Ectodermal cell (in vitro differentiated cells): ENCODE results near the gene KIF6.

Source experiments
- H3K27ac ChIP-seq: 2 replicates; pipeline ENCODE4 v1.7.0; 2013; ENCODE audit warnings: mild to moderate bottlenecking, low read depth, low read length; ENCODE audit not compliant: insufficient read depth, poor library complexity, severe bottlenecking
- H3K27me3 ChIP-seq: 2 replicates; pipeline ENCODE4 v1.7.0; 2013; ENCODE audit warnings: mild to moderate bottlenecking, low read length; ENCODE audit not compliant: insufficient read depth, control insufficient read depth, poor library complexity, severe bottlenecking
- H3K36me3 ChIP-seq: one replicate; pipeline ENCODE4 v1.7.0; 2013; ENCODE audit warnings: low read length; ENCODE audit not compliant: control insufficient read depth, insufficient read depth
- H3K4me1 ChIP-seq: one replicate; pipeline ENCODE4 v1.7.0; 2013; ENCODE audit warnings: low read length; ENCODE audit not compliant: control insufficient read depth, insufficient read depth
- H3K4me3 ChIP-seq: 2 replicates; pipeline ENCODE4 v1.7.0; 2013; ENCODE audit warnings: low read depth, low read length, control low read depth; ENCODE audit not compliant: insufficient read depth
- H3K9me3 ChIP-seq: 2 replicates; pipeline ENCODE4 v1.7.0; 2013; ENCODE audit warnings: mild to moderate bottlenecking, low read length, moderate library complexity; ENCODE audit not compliant: control insufficient read depth
- WGBS, 2 experiments: methylation state at CpG; one replicate each; pipeline ENCODE4 v1.1.7; 2013; ENCODE audit warnings: missing lambda C conversion rate in 2 of 2; 5-methylcytosine and 5-hydroxymethylcytosine counted together

Gene KIF6

GRCh38 chr6:39471954-39472659 lies 253.1 kb downstream of the KIF6 start:
- 89 to 94% methylated on average over 4 to 5 of the region's 5 CpGs for WGBS, 2 experiments
- H3K4me1 ChIP-seq: no peaks in the 10 kb centered on the region
- H3K9me3 ChIP-seq: no peaks in the 10 kb centered on the region
- no peak overlapping the region for H3K4me3 ChIP-seq
- H3K27me3 ChIP-seq: no peaks in the 10 kb centered on the region
- H3K36me3 ChIP-seq: no peaks in the 10 kb centered on the region
- no peak overlapping the region for H3K27ac ChIP-seq

- Histone ChIP-seq H3K4me1 (no peaks in the 10 kb centered on the region), H3K4me3 (no peak overlapping the region), H3K27ac (no peak overlapping the region), H3K27me3 (no peaks in the 10 kb centered on the region), H3K36me3 (no peaks in the 10 kb centered on the region), H3K9me3 (no peaks in the 10 kb centered on the region)
- 86 to 90% methylated on average over 3 of the region's 3 CpGs for WGBS, 2 experiments
Measured at GRCh38 chr6:39470506-39470905, 254.7 kb downstream of the KIF6 start.

GRCh38 chr6:39468385-39468784 lies 256.8 kb downstream of the KIF6 start:
- no peaks in the 10 kb centered on the region for H3K4me1 ChIP-seq
- H3K9me3 ChIP-seq: no peaks in the 10 kb centered on the region
- no peak overlapping the region for H3K4me3 ChIP-seq
- no peak overlapping the region for H3K27ac ChIP-seq
- H3K36me3 ChIP-seq: no peaks in the 10 kb centered on the region
- H3K27me3 ChIP-seq: no peaks in the 10 kb centered on the region
- 91 to 94% methylated on average over 1 of the region's 1 CpG for WGBS, 2 experiments

GRCh38 chr6:39466631-39467030 lies 258.6 kb downstream of the KIF6 start:
- Histone ChIP-seq H3K27ac (no peak overlapping the region), H3K36me3 (no peaks in the 10 kb centered on the region), H3K4me1 (no peaks in the 10 kb centered on the region), H3K4me3 (no peak overlapping the region), H3K9me3 (no peaks in the 10 kb centered on the region), H3K27me3 (no peaks in the 10 kb centered on the region)
- WGBS, 2 experiments: 90 to 100% methylated on average over 1 of the region's 1 CpG

- Histone ChIP-seq H3K4me1 (no peaks in the 10 kb centered on the region), H3K27me3 (no peaks in the 10 kb centered on the region), H3K27ac (no peak overlapping the region), H3K9me3 (no peaks in the 10 kb centered on the region), H3K4me3 (no peak overlapping the region), H3K36me3 (no peaks in the 10 kb centered on the region)
- WGBS, 2 experiments: 86 to 87% methylated on average over 1 of the region's 1 CpG
Measured at GRCh38 chr6:39465539-39465938, 259.7 kb downstream of the KIF6 start.

- 92 to 94% methylated on average over 5 of the region's 5 CpGs for WGBS, 2 experiments
- H3K4me1 ChIP-seq: no peaks in the 10 kb centered on the region
- H3K9me3 ChIP-seq: no peaks in the 10 kb centered on the region
- H3K27ac ChIP-seq: no peak overlapping the region
- H3K36me3 ChIP-seq: no peaks in the 10 kb centered on the region
- H3K4me3 ChIP-seq: no peak overlapping the region
- H3K27me3 ChIP-seq: no peaks in the 10 kb centered on the region
Measured at GRCh38 chr6:39464067-39464466, 261.1 kb downstream of the KIF6 start.

GRCh38 chr6:39453956-39454524 lies 271.2 kb downstream of the KIF6 start:
- Histone ChIP-seq H3K4me3 (no peak overlapping the region), H3K27ac (no peak overlapping the region), H3K27me3 (no peaks in the 10 kb centered on the region), H3K4me1 (no peaks in the 10 kb centered on the region), H3K36me3 (no peaks in the 10 kb centered on the region), H3K9me3 (no peaks in the 10 kb centered on the region)
- whole genome bisulfite sequencing, 2 experiments: 93 to 100% methylated on average over 1 to 2 of the region's 2 CpGs

GRCh38 chr6:39453241-39453640 lies 272.0 kb downstream of the KIF6 start:
- 92 to 95% methylated on average over 5 of the region's 5 CpGs for WGBS, 2 experiments

GRCh38 chr6:39452306-39453145 lies 272.7 kb downstream of the KIF6 start:
- Histone ChIP-seq H3K4me3 (no peak overlapping the region), H3K9me3 (no peaks in the 10 kb centered on the region), H3K27ac (no peak overlapping the region), H3K27me3 (no peaks in the 10 kb centered on the region), H3K4me1 (no peaks in the 10 kb centered on the region), H3K36me3 (no peaks in the 10 kb centered on the region)
- WGBS, 2 experiments: 94 to 99% methylated on average over 5 of the region's 5 CpGs

More at GRCh38 chr6:39453241-39453640, 272.0 kb downstream of the KIF6 start:
- H3K4me1 ChIP-seq: no peaks in the 10 kb centered on the region
- H3K4me3 ChIP-seq: no peak overlapping the region
- H3K27me3 ChIP-seq: no peaks in the 10 kb centered on the region
- no peaks in the 10 kb centered on the region for H3K9me3 ChIP-seq
- no peak overlapping the region for H3K27ac ChIP-seq
- H3K36me3 ChIP-seq: no peaks in the 10 kb centered on the region

- no peak overlapping the region for H3K4me3 ChIP-seq
- H3K36me3 ChIP-seq: no peaks in the 10 kb centered on the region
- no peaks in the 10 kb centered on the region for H3K4me1 ChIP-seq
- no peak overlapping the region for H3K27ac ChIP-seq
- H3K27me3 ChIP-seq: no peaks in the 10 kb centered on the region
- no peaks in the 10 kb centered on the region for H3K9me3 ChIP-seq
- 73 to 75% methylated on average over 2 of the region's 2 CpGs for WGBS, 2 experiments
Measured at GRCh38 chr6:39451831-39452230, 273.4 kb downstream of the KIF6 start.
